NCI-H1105 (cell line): ENCODE measurements around the gene LAIR1.

Source experiments
- DNase-seq: peaks from one replicate; lab custom pipeline; 2025; lab: John Stamatoyannopoulos, UW

LAIR1 gene

DNA sequence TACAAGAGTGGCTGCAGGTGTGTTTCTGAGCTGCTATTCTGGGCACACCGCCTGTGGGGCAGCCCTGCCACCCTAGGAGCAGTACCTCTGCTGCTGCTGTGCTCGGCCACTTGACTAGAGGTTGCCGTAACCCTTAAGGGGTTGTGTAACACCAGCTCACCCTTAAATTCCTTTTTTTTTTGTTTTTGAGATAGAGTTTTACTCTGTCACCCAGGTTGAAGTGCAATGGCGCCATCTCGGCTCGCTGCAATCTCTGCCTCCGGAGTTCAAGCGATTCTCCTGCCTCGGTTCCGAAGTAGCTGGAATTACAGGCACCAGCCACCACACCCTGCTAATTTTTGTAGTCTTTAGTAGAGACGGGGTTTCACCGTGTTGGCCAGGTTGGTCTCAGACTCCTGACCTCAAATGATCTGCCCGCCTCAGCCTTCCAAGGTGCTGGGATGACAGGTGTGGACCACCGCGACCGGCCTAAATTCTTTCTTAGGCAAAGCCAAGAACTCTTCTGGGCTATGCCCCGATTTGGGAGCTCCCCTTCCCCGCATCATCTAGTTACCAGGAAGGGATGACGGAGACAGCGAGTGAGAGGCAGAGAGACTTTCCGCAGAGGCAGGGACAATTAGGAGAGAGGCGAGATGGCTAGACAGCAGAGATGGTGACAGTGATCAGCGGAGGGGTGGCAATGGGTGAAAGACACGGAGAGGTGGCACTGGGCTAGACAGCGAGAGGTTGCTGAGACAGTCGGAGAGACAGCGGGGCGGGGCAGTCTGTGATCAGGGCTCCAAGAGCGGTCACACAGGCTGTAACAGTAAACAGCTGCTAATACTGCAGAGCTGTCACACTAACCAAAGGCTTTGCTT lies 47.4 kb downstream of the LAIR1 start:
- no peak for DNase-seq

- DNase-seq: no peak
These were observed 48.0 kb downstream of the LAIR1 start for GRCh38 chr19:54316746-54317107.

GRCh38 chr19:54315956-54316355 lies 48.8 kb downstream of the LAIR1 start:
- DNase-seq: no peak

GRCh38 chr19:54312436-54313377 lies 52.0 kb downstream of the LAIR1 start, which contains the start of gene LILRA5:
Gene LILRA5 (minus strand): TSS chr19:54313166. CDS start chr19:54313019, 147 bp downstream.
- no peak for DNase-seq

DNA sequence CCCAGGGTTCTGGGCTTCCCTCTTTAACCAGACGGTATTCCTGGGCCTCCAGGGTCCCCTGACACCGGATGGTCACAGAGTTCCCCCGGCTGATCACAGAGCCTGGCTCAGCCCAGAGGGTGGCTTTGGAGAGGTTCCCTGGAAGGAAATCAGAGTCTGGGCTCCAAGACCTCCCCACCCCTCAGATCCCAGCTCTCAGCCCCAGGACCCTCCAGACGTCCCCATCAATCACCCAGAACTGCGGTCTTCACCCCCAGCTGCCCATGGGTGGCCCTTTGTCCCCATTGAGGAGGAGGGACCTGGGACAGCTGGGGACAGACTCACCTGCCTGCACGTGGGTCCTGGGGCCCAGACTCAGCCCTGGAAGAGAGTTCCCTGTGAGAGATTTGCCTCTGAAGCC lies 52.7 kb downstream of the LAIR1 start:
- no peak for DNase-seq

DNA sequence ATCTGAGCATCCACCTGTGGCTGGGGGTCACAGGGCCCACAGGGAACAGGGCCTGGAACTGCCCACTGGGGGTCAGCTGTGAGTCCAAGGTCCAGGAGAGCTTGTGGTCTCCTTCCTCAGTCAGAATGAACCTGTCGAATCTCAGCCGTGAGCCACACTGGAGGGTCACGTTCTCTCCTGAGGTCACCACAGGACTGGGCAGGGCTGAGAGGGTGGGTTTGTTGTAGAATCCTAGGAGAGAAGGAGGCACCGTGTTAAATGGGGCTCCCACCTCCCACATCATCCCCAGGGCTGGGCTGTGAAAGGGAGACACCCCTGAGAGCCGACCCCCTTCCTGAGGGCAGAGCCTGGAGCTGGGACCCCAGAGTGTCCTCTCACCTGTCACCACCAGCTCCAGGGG lies 53.2 kb downstream of the LAIR1 start:
- DNase-seq: no peak

DNA sequence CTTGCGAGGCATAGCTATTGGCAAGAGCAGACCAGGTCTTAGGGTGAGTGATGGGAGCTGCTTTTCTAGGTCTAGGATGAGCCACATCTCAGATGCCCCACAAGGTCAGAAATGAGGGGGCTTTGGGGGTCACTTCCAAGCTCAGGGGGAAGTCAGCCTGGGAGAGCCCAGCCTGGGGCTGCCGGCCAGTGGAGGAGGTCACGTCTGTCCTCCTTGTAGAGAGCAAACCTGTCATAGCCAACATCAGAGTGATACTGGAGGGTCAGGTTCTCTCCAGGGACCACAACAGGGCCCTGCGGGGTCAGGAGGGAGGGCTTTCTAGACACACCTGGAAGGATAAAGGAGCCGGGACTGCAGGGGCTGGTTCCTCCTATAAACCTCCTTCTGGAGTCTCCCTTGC lies 54.2 kb downstream of the LAIR1 start:
- DNase-seq: no peak

GRCh38 chr19:54309811-54310210 lies 54.9 kb downstream of the LAIR1 start:
- no peak for DNase-seq

- DNase-seq: no peak
These were observed 57.2 kb downstream of the LAIR1 start for GRCh38 chr19:54307389-54308020.

GRCh38 chr19:54305141-54305540 lies 59.6 kb downstream of the LAIR1 start:
- DNase-seq: no peak

GRCh38 chr19:54302257-54302656 lies 62.5 kb downstream of the LAIR1 start:
- no peak for DNase-seq
